ENCODE results near the gene RPN2. TPM values are rescaled to one million over a fixed set of nuclear protein-coding genes. Genes with fewer than 3 reads are reported as not detected.

Gene RPN2
- total and polyA plus RNA-seq, 9 of the 15 experiments (the other 6 are each of a cell fraction or from before 2014, with no cell fraction given): 168 to 548 (median 325) TPM

DNA sequence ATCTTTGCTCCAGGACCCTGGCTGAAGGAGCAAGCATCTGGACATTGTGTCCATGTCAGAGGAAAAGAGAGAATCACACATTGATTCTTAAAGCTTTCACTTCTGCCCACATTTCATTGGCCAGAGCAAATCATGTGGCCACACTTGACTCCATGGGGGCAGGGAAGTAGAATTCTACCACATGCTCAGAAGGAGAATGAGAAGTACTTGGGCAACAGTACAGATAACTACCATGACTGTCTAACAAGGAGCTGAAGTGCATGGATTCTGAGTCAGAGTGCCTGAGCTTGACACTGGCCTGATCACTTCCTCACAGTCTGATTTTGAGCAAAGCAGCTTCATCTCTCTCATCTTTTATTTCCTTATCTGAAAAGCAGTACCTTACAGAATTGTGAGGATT lies 43.9 kb downstream of the RPN2 start (continued):
- TF ChIP-seq, protein P1, sequence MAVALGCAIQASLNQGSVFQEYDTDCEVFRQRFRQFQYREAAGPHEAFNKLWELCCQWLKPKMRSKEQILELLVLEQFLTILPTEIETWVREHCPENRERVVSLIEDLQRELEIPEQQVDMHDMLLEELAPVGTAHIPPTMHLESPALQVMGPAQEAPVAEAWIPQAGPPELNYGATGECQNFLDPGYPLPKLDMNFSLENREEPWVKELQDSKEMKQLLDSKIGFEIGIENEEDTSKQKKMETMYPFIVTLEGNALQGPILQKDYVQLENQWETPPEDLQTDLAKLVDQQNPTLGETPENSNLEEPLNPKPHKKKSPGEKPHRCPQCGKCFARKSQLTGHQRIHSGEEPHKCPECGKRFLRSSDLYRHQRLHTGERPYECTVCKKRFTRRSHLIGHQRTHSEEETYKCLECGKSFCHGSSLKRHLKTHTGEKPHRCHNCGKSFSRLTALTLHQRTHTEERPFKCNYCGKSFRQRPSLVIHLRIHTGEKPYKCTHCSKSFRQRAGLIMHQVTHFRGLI (CRISPR knock-in tag; IDR thresholded peaks at IDR 0.05): no peak
- TF ChIP-seq, protein P2, sequence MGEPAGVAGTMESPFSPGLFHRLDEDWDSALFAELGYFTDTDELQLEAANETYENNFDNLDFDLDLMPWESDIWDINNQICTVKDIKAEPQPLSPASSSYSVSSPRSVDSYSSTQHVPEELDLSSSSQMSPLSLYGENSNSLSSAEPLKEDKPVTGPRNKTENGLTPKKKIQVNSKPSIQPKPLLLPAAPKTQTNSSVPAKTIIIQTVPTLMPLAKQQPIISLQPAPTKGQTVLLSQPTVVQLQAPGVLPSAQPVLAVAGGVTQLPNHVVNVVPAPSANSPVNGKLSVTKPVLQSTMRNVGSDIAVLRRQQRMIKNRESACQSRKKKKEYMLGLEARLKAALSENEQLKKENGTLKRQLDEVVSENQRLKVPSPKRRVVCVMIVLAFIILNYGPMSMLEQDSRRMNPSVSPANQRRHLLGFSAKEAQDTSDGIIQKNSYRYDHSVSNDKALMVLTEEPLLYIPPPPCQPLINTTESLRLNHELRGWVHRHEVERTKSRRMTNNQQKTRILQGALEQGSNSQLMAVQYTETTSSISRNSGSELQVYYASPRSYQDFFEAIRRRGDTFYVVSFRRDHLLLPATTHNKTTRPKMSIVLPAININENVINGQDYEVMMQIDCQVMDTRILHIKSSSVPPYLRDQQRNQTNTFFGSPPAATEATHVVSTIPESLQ (CRISPR knock-in tag; IDR thresholded peaks at IDR 0.05): no peak
- TF ChIP-seq, protein P3, sequence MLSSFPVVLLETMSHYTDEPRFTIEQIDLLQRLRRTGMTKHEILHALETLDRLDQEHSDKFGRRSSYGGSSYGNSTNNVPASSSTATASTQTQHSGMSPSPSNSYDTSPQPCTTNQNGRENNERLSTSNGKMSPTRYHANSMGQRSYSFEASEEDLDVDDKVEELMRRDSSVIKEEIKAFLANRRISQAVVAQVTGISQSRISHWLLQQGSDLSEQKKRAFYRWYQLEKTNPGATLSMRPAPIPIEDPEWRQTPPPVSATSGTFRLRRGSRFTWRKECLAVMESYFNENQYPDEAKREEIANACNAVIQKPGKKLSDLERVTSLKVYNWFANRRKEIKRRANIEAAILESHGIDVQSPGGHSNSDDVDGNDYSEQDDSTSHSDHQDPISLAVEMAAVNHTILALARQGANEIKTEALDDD (IDR thresholded peaks at IDR 0.05): 0 out of 2 replicates have a peak, but pooled peaks have one; percentile 23
- TF ChIP-seq ELF2 (CRISPR knock-in tag; IDR thresholded peaks at IDR 0.05) (no peak), FOSL1 (tag; conservative IDR thresholded peaks at IDR 0.05) (peak; percentile 61), RBM14 (IDR thresholded peaks at IDR 0.05; ENCODE audit: borderline replicate concordance, insufficient read depth, low read depth, low read length) (no peak), HLTF (IDR thresholded peaks at IDR 0.05) (no peak), IRF2 (CRISPR knock-in tag; IDR thresholded peaks at IDR 0.05) (no peak), ZNF551 (CRISPR knock-in tag; IDR thresholded peaks at IDR 0.05) (no peak), DIDO1 (tag; IDR thresholded peaks at IDR 0.05; ENCODE audit: low read depth) (no peak), PHTF2 (CRISPR knock-in tag; IDR thresholded peaks at IDR 0.05) (no peak)
- TF ChIP-seq, protein P4, sequence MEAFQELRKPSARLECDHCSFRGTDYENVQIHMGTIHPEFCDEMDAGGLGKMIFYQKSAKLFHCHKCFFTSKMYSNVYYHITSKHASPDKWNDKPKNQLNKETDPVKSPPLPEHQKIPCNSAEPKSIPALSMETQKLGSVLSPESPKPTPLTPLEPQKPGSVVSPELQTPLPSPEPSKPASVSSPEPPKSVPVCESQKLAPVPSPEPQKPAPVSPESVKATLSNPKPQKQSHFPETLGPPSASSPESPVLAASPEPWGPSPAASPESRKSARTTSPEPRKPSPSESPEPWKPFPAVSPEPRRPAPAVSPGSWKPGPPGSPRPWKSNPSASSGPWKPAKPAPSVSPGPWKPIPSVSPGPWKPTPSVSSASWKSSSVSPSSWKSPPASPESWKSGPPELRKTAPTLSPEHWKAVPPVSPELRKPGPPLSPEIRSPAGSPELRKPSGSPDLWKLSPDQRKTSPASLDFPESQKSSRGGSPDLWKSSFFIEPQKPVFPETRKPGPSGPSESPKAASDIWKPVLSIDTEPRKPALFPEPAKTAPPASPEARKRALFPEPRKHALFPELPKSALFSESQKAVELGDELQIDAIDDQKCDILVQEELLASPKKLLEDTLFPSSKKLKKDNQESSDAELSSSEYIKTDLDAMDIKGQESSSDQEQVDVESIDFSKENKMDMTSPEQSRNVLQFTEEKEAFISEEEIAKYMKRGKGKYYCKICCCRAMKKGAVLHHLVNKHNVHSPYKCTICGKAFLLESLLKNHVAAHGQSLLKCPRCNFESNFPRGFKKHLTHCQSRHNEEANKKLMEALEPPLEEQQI (IDR thresholded peaks at IDR 0.05): no peak
- TF ChIP-seq, protein P5, sequence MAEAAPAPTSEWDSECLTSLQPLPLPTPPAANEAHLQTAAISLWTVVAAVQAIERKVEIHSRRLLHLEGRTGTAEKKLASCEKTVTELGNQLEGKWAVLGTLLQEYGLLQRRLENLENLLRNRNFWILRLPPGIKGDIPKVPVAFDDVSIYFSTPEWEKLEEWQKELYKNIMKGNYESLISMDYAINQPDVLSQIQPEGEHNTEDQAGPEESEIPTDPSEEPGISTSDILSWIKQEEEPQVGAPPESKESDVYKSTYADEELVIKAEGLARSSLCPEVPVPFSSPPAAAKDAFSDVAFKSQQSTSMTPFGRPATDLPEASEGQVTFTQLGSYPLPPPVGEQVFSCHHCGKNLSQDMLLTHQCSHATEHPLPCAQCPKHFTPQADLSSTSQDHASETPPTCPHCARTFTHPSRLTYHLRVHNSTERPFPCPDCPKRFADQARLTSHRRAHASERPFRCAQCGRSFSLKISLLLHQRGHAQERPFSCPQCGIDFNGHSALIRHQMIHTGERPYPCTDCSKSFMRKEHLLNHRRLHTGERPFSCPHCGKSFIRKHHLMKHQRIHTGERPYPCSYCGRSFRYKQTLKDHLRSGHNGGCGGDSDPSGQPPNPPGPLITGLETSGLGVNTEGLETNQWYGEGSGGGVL (CRISPR knock-in tag; IDR thresholded peaks at IDR 0.05): no peak
- TF ChIP-seq, protein P6, sequence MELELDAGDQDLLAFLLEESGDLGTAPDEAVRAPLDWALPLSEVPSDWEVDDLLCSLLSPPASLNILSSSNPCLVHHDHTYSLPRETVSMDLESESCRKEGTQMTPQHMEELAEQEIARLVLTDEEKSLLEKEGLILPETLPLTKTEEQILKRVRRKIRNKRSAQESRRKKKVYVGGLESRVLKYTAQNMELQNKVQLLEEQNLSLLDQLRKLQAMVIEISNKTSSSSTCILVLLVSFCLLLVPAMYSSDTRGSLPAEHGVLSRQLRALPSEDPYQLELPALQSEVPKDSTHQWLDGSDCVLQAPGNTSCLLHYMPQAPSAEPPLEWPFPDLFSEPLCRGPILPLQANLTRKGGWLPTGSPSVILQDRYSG (tag; conservative IDR thresholded peaks at IDR 0.05; ENCODE audit: low read depth): no peak
